ENCODE results near the gene RAB1B. TPM values are rescaled to one million over a fixed set of nuclear protein-coding genes. Genes with fewer than 3 reads are reported as not detected.
"Not testable (repeated sequence)": the region's sequence is repeated elsewhere in the genome, so short reads cannot be mapped to it uniquely, and the experiment has no call there.

Gene RAB1B
- total RNA-seq, 4 donors from 2014 or later: 97.2 to 163 (median 132) TPM

DNA sequence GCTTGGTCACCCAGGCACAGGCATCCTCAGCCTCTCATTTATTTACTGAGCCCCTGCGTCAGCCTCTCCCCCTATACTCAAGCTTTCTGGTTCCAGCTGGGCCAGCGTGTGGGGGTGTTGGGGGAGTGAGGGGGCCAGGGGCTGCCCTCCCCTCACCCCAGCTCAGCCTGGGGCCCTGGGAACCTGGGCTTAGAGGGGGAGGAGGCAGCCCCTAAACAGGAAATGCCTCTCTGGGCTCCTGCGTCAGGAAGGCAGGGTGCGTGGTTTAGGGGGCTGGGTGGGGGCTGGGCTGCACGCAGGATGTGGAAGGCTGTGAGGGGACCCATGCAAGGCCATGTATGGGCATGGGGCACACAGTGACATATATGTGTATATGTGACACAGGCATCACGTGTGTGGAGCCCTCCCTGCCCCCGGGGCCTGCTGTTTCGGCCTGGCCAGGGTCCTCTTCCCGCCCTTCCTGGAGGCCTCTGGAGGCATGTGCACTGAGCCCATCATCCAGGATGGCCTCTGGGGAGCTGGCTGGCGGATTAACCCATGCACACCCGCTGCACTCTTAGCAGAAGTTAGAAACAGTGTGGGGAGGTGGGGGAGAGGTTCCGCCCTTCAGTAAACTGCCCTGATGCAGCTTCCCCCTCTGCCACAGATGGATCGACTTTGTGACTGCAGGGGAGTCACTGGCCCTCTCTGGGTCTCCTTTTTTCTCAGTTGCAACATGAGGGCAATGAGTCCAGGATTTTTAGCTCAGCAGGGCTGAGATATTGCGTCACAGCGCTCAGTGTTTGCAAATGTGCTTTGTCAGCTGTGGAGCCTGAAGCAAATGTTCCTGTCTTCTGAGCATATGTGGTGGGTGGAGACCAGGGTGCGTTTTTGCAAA, 49.5 kb downstream of the RAB1B start:
- TF ChIP-seq POLR2AphosphoS5 (IDR thresholded peaks at IDR 0.05) (peak; percentile 32 to 53), EP300 (IDR thresholded peaks at IDR 0.05) (no peak)
- TF ChIP-seq, protein P1, sequence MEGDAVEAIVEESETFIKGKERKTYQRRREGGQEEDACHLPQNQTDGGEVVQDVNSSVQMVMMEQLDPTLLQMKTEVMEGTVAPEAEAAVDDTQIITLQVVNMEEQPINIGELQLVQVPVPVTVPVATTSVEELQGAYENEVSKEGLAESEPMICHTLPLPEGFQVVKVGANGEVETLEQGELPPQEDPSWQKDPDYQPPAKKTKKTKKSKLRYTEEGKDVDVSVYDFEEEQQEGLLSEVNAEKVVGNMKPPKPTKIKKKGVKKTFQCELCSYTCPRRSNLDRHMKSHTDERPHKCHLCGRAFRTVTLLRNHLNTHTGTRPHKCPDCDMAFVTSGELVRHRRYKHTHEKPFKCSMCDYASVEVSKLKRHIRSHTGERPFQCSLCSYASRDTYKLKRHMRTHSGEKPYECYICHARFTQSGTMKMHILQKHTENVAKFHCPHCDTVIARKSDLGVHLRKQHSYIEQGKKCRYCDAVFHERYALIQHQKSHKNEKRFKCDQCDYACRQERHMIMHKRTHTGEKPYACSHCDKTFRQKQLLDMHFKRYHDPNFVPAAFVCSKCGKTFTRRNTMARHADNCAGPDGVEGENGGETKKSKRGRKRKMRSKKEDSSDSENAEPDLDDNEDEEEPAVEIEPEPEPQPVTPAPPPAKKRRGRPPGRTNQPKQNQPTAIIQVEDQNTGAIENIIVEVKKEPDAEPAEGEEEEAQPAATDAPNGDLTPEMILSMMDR (IDR thresholded peaks at IDR 0.05): no peak
- H3K27me3 ChIP-seq: peaks cover 0 to 8% (median 0%) of the 10 kb centered on the region in 4 donors
- 27% methylated on average over 9 of the region's 16 CpGs for WGBS
- no peak for DNase-seq (ENCODE audit: extremely low spot score)
- peak overlapping the region in 3 of 4 donors; percentile 59 to 75 (median 59) for H3K4me3 ChIP-seq
- intact Hi-C loops (cut with DNase I): no loop called here
- H3K36me3 ChIP-seq: no peaks in the 10 kb centered on the region
- peaks cover 40 to 74% (median 72%) of the 10 kb centered on the region in 4 donors for H3K4me1 ChIP-seq
- H3K9me3 ChIP-seq: no peaks in the 10 kb centered on the region
- peak overlapping the region; percentile 83 to 95 (median 89) for H3K27ac ChIP-seq (replicated peaks in 1 of 4)

DNA sequence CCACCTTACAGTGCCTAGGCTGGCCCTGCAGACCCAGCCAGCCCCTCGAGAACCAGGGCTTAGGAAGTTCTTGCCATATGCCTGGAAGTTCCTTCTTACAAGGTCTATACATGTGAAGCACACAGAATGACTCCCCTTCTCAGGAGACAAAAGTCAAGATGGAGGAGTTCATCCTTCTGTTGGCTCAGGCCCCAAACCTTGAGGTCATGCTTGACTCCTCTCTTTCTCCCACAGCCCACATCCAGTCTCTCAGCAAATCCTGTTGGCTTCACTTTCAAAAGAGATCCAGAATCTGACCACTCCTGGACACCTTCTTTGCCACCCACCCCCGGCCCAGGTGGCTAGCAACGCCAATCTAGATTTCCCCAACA, 50.1 kb downstream of the RAB1B start:
- H3K27ac ChIP-seq (replicated peaks in 1 of 4): peak overlapping the region; percentile 50 to 89 (median 74)
- intact Hi-C loops (cut with DNase I): no loop called here
- no peaks in the 10 kb centered on the region for H3K9me3 ChIP-seq
- DNase-seq (ENCODE audit: extremely low spot score): no peak
- no peaks in the 10 kb centered on the region for H3K36me3 ChIP-seq
- TF ChIP-seq, protein P1 (IDR thresholded peaks at IDR 0.05): no peak
- TF ChIP-seq POLR2AphosphoS5 (IDR thresholded peaks at IDR 0.05) (no peak), POLR2A (IDR thresholded peaks at IDR 0.05; ENCODE audit: low read depth) (no peak), EP300 (IDR thresholded peaks at IDR 0.05) (no peak)
- H3K4me1 ChIP-seq: peaks cover 35 to 68% (median 66%) of the 10 kb centered on the region in 4 donors
- WGBS: 53% methylated on average over 2 of the region's 3 CpGs
- no peak overlapping the region for H3K4me3 ChIP-seq
- H3K27me3 ChIP-seq: peaks cover 0 to 8% (median 0%) of the 10 kb centered on the region in 4 donors

DNA sequence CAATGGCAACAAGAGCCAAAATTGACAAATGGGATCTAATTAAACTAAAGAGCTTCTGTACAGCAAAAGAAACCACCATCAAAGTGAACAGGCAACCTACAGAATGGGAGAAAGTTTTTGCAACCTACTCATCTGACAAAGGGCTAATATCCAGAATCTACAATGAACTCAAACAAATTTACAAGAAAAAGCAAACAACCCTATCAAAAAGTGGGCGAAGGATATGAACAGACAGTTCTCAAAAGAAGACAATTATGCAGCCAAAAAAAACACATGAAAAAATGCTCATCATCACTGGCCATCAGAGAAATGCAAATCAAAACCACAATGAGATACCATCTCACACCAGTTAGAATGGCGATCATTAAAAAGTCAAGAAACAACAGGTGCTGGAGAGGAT, 51.9 kb downstream of the RAB1B start:
- H3K27ac ChIP-seq (replicated peaks in 1 of 4); H3K27me3 ChIP-seq; H3K4me3 ChIP-seq; H3K36me3 ChIP-seq; H3K9me3 ChIP-seq; DNase-seq (ENCODE audit: extremely low spot score); intact Hi-C loops (cut with DNase I): not testable (repeated sequence)
- H3K4me1 ChIP-seq: peaks cover 27 to 53% (median 51%) of the 10 kb centered on the region in 4 donors
- 95% methylated on average over 2 of the region's 2 CpGs for whole genome bisulfite sequencing

DNA sequence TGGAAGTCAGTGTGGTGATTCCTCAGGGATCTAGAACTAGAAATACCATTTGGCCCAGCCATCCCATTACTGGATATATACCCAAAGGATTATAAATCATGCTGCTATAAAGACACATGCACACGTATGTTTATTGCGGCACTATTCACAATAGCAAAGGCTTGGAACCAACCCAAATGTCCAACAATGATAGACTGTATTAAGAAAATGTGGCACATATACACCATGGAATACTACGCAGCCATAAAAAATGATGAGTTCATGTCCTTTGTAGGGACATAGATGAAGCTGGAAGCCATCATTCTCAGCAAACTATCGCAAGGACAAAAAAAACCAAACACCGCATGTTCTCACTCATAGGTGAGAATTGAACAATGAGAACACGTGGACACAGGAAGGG, 52.3 kb downstream of the RAB1B start:
- 92% methylated on average over 6 of the region's 6 CpGs for WGBS
- intact Hi-C loops (cut with DNase I); H3K27ac ChIP-seq (replicated peaks in 1 of 4); H3K4me3 ChIP-seq; H3K9me3 ChIP-seq; H3K27me3 ChIP-seq; DNase-seq (ENCODE audit: extremely low spot score); H3K36me3 ChIP-seq: not testable (repeated sequence)
- peaks cover 27 to 52% (median 47%) of the 10 kb centered on the region in 4 donors for H3K4me1 ChIP-seq

DNA sequence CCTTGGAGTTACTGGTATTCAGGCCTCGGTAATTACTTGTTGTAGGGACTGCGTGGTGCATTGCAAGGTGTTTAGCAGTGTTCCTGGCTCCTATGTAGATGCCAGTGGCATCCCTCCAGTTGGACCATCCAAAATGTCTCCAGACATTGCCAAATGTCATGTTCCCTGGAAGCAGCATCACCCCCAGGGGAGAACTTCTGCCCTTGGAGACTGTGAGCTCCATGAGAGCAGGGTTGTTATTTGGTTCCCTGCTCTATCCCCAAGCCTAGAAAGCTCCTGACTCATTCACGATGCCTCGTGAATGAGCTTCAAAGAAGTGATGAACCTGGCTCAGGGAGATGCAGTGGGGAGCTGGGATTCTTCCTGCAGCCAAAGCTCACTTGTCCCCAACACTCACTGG, 53.2 kb downstream of the RAB1B start:
- Histone ChIP-seq H3K36me3 (no peaks in the 10 kb centered on the region), H3K9me3 (no peaks in the 10 kb centered on the region), H3K27me3 (peaks cover 0 to 4% (median 0%) of the 10 kb centered on the region in 4 donors), H3K27ac (replicated peaks in 1 of 4) (peak overlapping the region in 2 of 4 donors; percentile 7 to 65), H3K4me1 (peaks cover 28 to 52% (median 46%) of the 10 kb centered on the region in 4 donors), H3K4me3 (no peak overlapping the region)
- no peak for DNase-seq (ENCODE audit: extremely low spot score)
- TF ChIP-seq EP300 (IDR thresholded peaks at IDR 0.05) (no peak), POLR2AphosphoS5 (IDR thresholded peaks at IDR 0.05) (peak in 1 of 2 donors; percentile 15)
- intact Hi-C loops (cut with DNase I): no loop called here
- WGBS: 85% methylated on average over 2 of the region's 4 CpGs

DNA sequence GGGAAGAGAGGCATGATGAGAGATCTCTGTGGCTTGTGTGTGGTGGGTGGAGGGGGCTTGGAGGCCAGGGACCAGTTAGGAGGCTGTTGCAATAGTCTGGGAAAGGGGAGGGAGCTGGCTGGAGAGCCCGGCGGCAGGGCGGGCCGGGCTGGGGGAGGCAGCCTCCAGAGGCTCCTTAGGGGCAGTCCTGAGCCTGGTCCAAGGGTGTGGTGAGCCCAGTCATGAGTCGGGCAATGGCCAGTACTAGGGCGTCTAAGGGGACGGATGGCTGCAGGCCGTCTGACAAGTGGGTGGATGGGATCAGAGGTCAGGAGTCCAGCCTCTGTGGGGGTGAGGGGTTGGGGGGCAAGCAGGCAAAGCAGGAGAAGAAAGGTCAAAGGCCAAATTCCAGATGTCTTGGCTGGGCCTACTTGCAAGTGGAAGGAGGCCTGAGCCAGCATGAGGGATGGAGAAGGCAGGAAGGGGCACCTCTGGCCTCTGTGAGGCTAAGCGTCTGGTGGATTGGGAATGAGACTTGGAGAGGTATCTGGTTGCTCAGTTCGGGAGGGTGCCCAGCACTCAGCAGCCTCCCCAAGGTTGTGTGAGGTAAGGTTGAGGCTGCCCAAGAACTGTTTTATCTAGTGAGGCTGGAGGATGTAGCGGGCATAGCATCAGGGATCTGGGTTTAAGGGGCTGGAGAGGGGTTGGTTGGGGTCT, 54.4 kb downstream of the RAB1B start:
- no peak for DNase-seq (ENCODE audit: extremely low spot score)
- H3K9me3 ChIP-seq: no peaks in the 10 kb centered on the region
- peaks cover 29 to 51% (median 45%) of the 10 kb centered on the region in 4 donors for H3K4me1 ChIP-seq
- H3K27me3 ChIP-seq: no peaks in the 10 kb centered on the region
- 54% methylated on average over 11 of the region's 11 CpGs for WGBS
- H3K36me3 ChIP-seq: no peaks in the 10 kb centered on the region
- TF ChIP-seq, protein P1 (IDR thresholded peaks at IDR 0.05): no peak
- TF ChIP-seq POLR2AphosphoS5 (IDR thresholded peaks at IDR 0.05): peak; percentile 4 to 15
- H3K4me3 ChIP-seq: no peak overlapping the region
- intact Hi-C loops (cut with DNase I): no loop called here
- H3K27ac ChIP-seq (replicated peaks in 1 of 4): peak overlapping the region in 2 of 4 donors; percentile 7 to 65
